ENCODE measurements around the gene SMYD1.

SMYD1 gene

GRCh38 chr2:88110830-88111229, 43.2 kb downstream of the SMYD1 start:
- H3K4me1 Mint-ChIP-seq, result no peaks in the 10 kb centered on the region
- ATAC-seq (ENCODE audit: low read depth) (peak; percentile 50), DNase-seq (ENCODE audit: low spot score in 2 of 2) (no peak)
- H3K36me3 Mint-ChIP-seq, result no peaks in the 10 kb centered on the region
- no peak overlapping the region for H3K27ac Mint-ChIP-seq
- peaks cover 1% of the 10 kb centered on the region for H3K27me3 Mint-ChIP-seq
- H3K9me3 Mint-ChIP-seq, result no peaks in the 10 kb centered on the region
- no peak overlapping the region for H3K4me3 Mint-ChIP-seq

GRCh38 chr2:88113069-88113468, 45.4 kb downstream of the SMYD1 start:
- H3K4me3 Mint-ChIP-seq, result no peak overlapping the region
- H3K36me3 Mint-ChIP-seq, result no peaks in the 10 kb centered on the region
- H3K4me1 Mint-ChIP-seq, result no peaks in the 10 kb centered on the region
- peaks cover 5% of the 10 kb centered on the region for H3K27me3 Mint-ChIP-seq
- no peak overlapping the region for H3K27ac Mint-ChIP-seq
- no peaks in the 10 kb centered on the region for H3K9me3 Mint-ChIP-seq
- ATAC-seq (ENCODE audit: low read depth), result no peak
- no peak for DNase-seq (ENCODE audit: low spot score in 2 of 2)

- DNase-seq (ENCODE audit: low spot score in 2 of 2), result no peak
- Mint-ChIP-seq H3K27ac (no peak overlapping the region), H3K4me1 (no peaks in the 10 kb centered on the region), H3K4me3 (no peak overlapping the region), H3K36me3 (no peaks in the 10 kb centered on the region), H3K27me3 (peaks cover 7% of the 10 kb centered on the region), H3K9me3 (no peaks in the 10 kb centered on the region)
- ATAC-seq (ENCODE audit: low read depth), result no peak
Observed at GRCh38 chr2:88114889-88115288, 47.3 kb downstream of the SMYD1 start.

- Mint-ChIP-seq H3K27me3 (peaks cover 8% of the 10 kb centered on the region), H3K4me1 (no peaks in the 10 kb centered on the region), H3K27ac (no peak overlapping the region), H3K36me3 (no peaks in the 10 kb centered on the region), H3K9me3 (no peaks in the 10 kb centered on the region), H3K4me3 (no peak overlapping the region)
- DNase-seq (ENCODE audit: low spot score in 2 of 2) (no peak), ATAC-seq (ENCODE audit: low read depth) (no peak)
Observed at GRCh38 chr2:88115825-88116518, 48.3 kb downstream of the SMYD1 start.

- no peak overlapping the region for H3K27ac Mint-ChIP-seq
- no peaks in the 10 kb centered on the region for H3K36me3 Mint-ChIP-seq
- H3K27me3 Mint-ChIP-seq, result peaks cover 12% of the 10 kb centered on the region
- ATAC-seq (ENCODE audit: low read depth) (no peak), DNase-seq (ENCODE audit: low spot score in 2 of 2) (no peak)
- no peaks in the 10 kb centered on the region for H3K9me3 Mint-ChIP-seq
- no peak overlapping the region for H3K4me3 Mint-ChIP-seq
- no peaks in the 10 kb centered on the region for H3K4me1 Mint-ChIP-seq
Observed at GRCh38 chr2:88116669-88117432, 49.2 kb downstream of the SMYD1 start.

GRCh38 chr2:88117973-88118372, 50.3 kb downstream of the SMYD1 start:
- Mint-ChIP-seq H3K4me1 (no peaks in the 10 kb centered on the region), H3K36me3 (no peaks in the 10 kb centered on the region), H3K27me3 (peaks cover 12% of the 10 kb centered on the region), H3K9me3 (no peaks in the 10 kb centered on the region), H3K27ac (no peak overlapping the region), H3K4me3 (no peak overlapping the region)
- DNase-seq (ENCODE audit: low spot score in 2 of 2) (no peak), ATAC-seq (ENCODE audit: low read depth) (no peak)

- ATAC-seq (ENCODE audit: low read depth) (no peak), DNase-seq (ENCODE audit: low spot score in 2 of 2) (no peak)
- no peaks in the 10 kb centered on the region for H3K36me3 Mint-ChIP-seq
- no peaks in the 10 kb centered on the region for H3K4me1 Mint-ChIP-seq
- peaks cover 15% of the 10 kb centered on the region for H3K27me3 Mint-ChIP-seq
- H3K4me3 Mint-ChIP-seq, result no peak overlapping the region
- H3K9me3 Mint-ChIP-seq, result no peaks in the 10 kb centered on the region
- H3K27ac Mint-ChIP-seq, result no peak overlapping the region
Observed at GRCh38 chr2:88121678-88122077, 54.1 kb downstream of the SMYD1 start.

GRCh38 chr2:88122141-88122884, 54.7 kb downstream of the SMYD1 start:
- H3K4me1 Mint-ChIP-seq, result no peaks in the 10 kb centered on the region
- H3K36me3 Mint-ChIP-seq, result no peaks in the 10 kb centered on the region
- H3K27ac Mint-ChIP-seq, result no peak overlapping the region
- H3K9me3 Mint-ChIP-seq, result no peaks in the 10 kb centered on the region
- H3K27me3 Mint-ChIP-seq, result peaks cover 17% of the 10 kb centered on the region
- H3K4me3 Mint-ChIP-seq, result no peak overlapping the region
- DNase-seq (ENCODE audit: low spot score in 2 of 2) (no peak), ATAC-seq (ENCODE audit: low read depth) (no peak)

GRCh38 chr2:88123164-88123974, 55.7 kb downstream of the SMYD1 start:
- Mint-ChIP-seq H3K27ac (no peak overlapping the region), H3K27me3 (peaks cover 19% of the 10 kb centered on the region), H3K4me3 (no peak overlapping the region), H3K9me3 (no peaks in the 10 kb centered on the region), H3K36me3 (no peaks in the 10 kb centered on the region), H3K4me1 (no peaks in the 10 kb centered on the region)
- ATAC-seq (ENCODE audit: low read depth) (no peak), DNase-seq (ENCODE audit: low spot score in 2 of 2) (no peak)

GRCh38 chr2:88123975-88124917, 56.6 kb downstream of the SMYD1 start:
- no peak overlapping the region for H3K27ac Mint-ChIP-seq
- ATAC-seq (ENCODE audit: low read depth), result no peak
- H3K36me3 Mint-ChIP-seq, result no peaks in the 10 kb centered on the region
- no peaks in the 10 kb centered on the region for H3K9me3 Mint-ChIP-seq
- DNase-seq (ENCODE audit: low spot score in 2 of 2), result no peak
- H3K27me3 Mint-ChIP-seq, result peaks cover 16% of the 10 kb centered on the region
- no peaks in the 10 kb centered on the region for H3K4me1 Mint-ChIP-seq
- H3K4me3 Mint-ChIP-seq, result no peak overlapping the region

- H3K4me1 Mint-ChIP-seq, result no peaks in the 10 kb centered on the region
- no peak overlapping the region for H3K4me3 Mint-ChIP-seq
- no peak for ATAC-seq (ENCODE audit: low read depth)
- H3K36me3 Mint-ChIP-seq, result no peaks in the 10 kb centered on the region
- H3K27me3 Mint-ChIP-seq, result peaks cover 20% of the 10 kb centered on the region
- DNase-seq (ENCODE audit: low spot score in 2 of 2), result no peak
- H3K27ac Mint-ChIP-seq, result no peak overlapping the region
- no peaks in the 10 kb centered on the region for H3K9me3 Mint-ChIP-seq
Observed at GRCh38 chr2:88125344-88125923, 57.8 kb downstream of the SMYD1 start.

- peaks cover 19% of the 10 kb centered on the region for H3K27me3 Mint-ChIP-seq
- no peaks in the 10 kb centered on the region for H3K36me3 Mint-ChIP-seq
- H3K4me1 Mint-ChIP-seq, result no peaks in the 10 kb centered on the region
- no peak overlapping the region for H3K4me3 Mint-ChIP-seq
- H3K27ac Mint-ChIP-seq, result no peak overlapping the region
- no peaks in the 10 kb centered on the region for H3K9me3 Mint-ChIP-seq
- ATAC-seq (ENCODE audit: low read depth), result no peak
- DNase-seq (ENCODE audit: low spot score in 2 of 2), result no peak
Observed at GRCh38 chr2:88125924-88126771, 58.5 kb downstream of the SMYD1 start.
